ENCODE results near the gene ZNF655. TPM values are rescaled to one million over a fixed set of nuclear protein-coding genes. Genes with fewer than 3 reads are reported as not detected.
A peak's percentile ranks its signal among the peaks of the same experiment; 100 is the strongest.

The ZNF655 gene
- polyA plus RNA-seq, 1 donor (not counting 4 experiments of a cell fraction or from before 2014, with no cell fraction given): 71.1 TPM

GRCh38 chr7:99561737-99562051, 3.3 kb downstream of the ZNF655 start:
- Histone ChIP-seq H3K36me3 (ENCODE audit: control insufficient read depth in 2 of 2, extremely low read depth in 1 of 2, insufficient read depth in 2 of 2, low read length in 2 of 2) (peaks cover 9 to 41% of the 10 kb centered on the region in 2 experiments), H3K9me3 (ENCODE audit: control insufficient read depth, low read depth, low read length) (no peaks in the 10 kb centered on the region), H3K9me1 (ENCODE audit: control insufficient read depth, extremely low read depth, insufficient read depth, low read length) (no peaks in the 10 kb centered on the region), H3K4me1 (ENCODE audit: control insufficient read depth, extremely low read depth, insufficient read depth, low read length) (peaks cover 55% of the 10 kb centered on the region), H3K27me3 (ENCODE audit: control insufficient read depth, extremely low read depth, insufficient read depth, low read length) (no peaks in the 10 kb centered on the region), H3K9ac (ENCODE audit: control insufficient read depth, extremely low read depth, insufficient read depth, low read length) (peak overlapping the region; percentile 39), H4K20me1 (ENCODE audit: control insufficient read depth, extremely low read depth, insufficient read depth, low read length) (no peaks in the 10 kb centered on the region), H3K4me2 (ENCODE audit: control insufficient read depth, extremely low read depth, insufficient read depth, low read depth, low read length) (peak overlapping the region; percentile 93), H3K4me3 (ENCODE audit: control insufficient read depth in 2 of 3, extremely low read depth in 1 of 3, insufficient read depth in 2 of 3, low read depth in 1 of 3, low read length in 3 of 3) (peak overlapping the region in 1 of 3 experiments; percentile 6), H2AFZ (ENCODE audit: control insufficient read depth, low read length) (no peak overlapping the region), H3K27ac (ENCODE audit: control insufficient read depth, insufficient read depth, low read length) (peak overlapping the region; percentile 83), H3K79me2 (ENCODE audit: control insufficient read depth, insufficient read depth, low read length) (peaks cover 65% of the 10 kb centered on the region)
- dilution Hi-C loops (cut with MboI; ENCODE audit: extremely low pct_ligation_motif_present, low sequenced_read_pairs): no loop called here
- no peak for FAIRE-seq
- TF ChIP-seq CTCF (optimal IDR thresholded peaks at IDR 0.05 in 1 of 3, IDR thresholded peaks at IDR 0.05 in 1 of 3, conservative IDR thresholded peaks at IDR 0.05 in 1 of 3; ENCODE audit: extremely low read depth in 1 of 3, insufficient read depth in 2 of 3, low read length in 3 of 3): no peak
- TF ChIP-seq EZH2 (IDR thresholded peaks at IDR 0.05; ENCODE audit: low read length): no peak
- no peak for DNase-seq (ENCODE audit: low read depth, low spot score)

GRCh38 chr7:99562114-99562784, 3.8 kb downstream of the ZNF655 start:
- peak overlapping the region; percentile 93 for H3K4me2 ChIP-seq (ENCODE audit: control insufficient read depth, extremely low read depth, insufficient read depth, low read depth, low read length)
- H2AFZ ChIP-seq (ENCODE audit: control insufficient read depth, low read length): no peak overlapping the region
- FAIRE-seq (no peak), DNase-seq (ENCODE audit: low read depth, low spot score) (no peak)
- no peaks in the 10 kb centered on the region for H3K27me3 ChIP-seq (ENCODE audit: control insufficient read depth, extremely low read depth, insufficient read depth, low read length)
- H3K4me1 ChIP-seq (ENCODE audit: control insufficient read depth, extremely low read depth, insufficient read depth, low read length): peaks cover 52% of the 10 kb centered on the region
- peak overlapping the region; percentile 39 for H3K9ac ChIP-seq (ENCODE audit: control insufficient read depth, extremely low read depth, insufficient read depth, low read length)
- TF ChIP-seq EZH2 (IDR thresholded peaks at IDR 0.05; ENCODE audit: low read length) (no peak), CTCF (optimal IDR thresholded peaks at IDR 0.05 in 1 of 3, IDR thresholded peaks at IDR 0.05 in 1 of 3, conservative IDR thresholded peaks at IDR 0.05 in 1 of 3; ENCODE audit: extremely low read depth in 1 of 3, insufficient read depth in 2 of 3, low read length in 3 of 3) (no peak)
- H4K20me1 ChIP-seq (ENCODE audit: control insufficient read depth, extremely low read depth, insufficient read depth, low read length): no peaks in the 10 kb centered on the region
- dilution Hi-C loops (cut with MboI; ENCODE audit: extremely low pct_ligation_motif_present, low sequenced_read_pairs): no loop called here
- H3K27ac ChIP-seq (ENCODE audit: control insufficient read depth, insufficient read depth, low read length): peak overlapping the region; percentile 83
- H3K9me3 ChIP-seq (ENCODE audit: control insufficient read depth, low read depth, low read length): no peaks in the 10 kb centered on the region
- H3K79me2 ChIP-seq (ENCODE audit: control insufficient read depth, insufficient read depth, low read length): peaks cover 62% of the 10 kb centered on the region
- H3K4me3 ChIP-seq (ENCODE audit: control insufficient read depth in 2 of 3, extremely low read depth in 1 of 3, insufficient read depth in 2 of 3, low read depth in 1 of 3, low read length in 3 of 3): peak overlapping the region in 2 of 3 experiments; percentile 6 to 20
- no peaks in the 10 kb centered on the region for H3K9me1 ChIP-seq (ENCODE audit: control insufficient read depth, extremely low read depth, insufficient read depth, low read length)
- H3K36me3 ChIP-seq (ENCODE audit: control insufficient read depth in 2 of 2, extremely low read depth in 1 of 2, insufficient read depth in 2 of 2, low read length in 2 of 2): peaks cover 9 to 39% of the 10 kb centered on the region in 2 experiments
